ENCODE results near the gene CASP7. TPM values are rescaled to one million over a fixed set of nuclear protein-coding genes. Genes with fewer than 3 reads are reported as not detected.

CASP7 gene
- total RNA-seq, 3 donors from 2014 or later (not counting 1 experiment from before 2014, with no cell fraction given) = 13.4 to 20.0 (median 14.9) TPM

- peaks cover 3% of the 10 kb centered on the region for H3K36me3 ChIP-seq (ENCODE audit: control insufficient read depth, insufficient read depth, low read length)
- H3K4me3 Mint-ChIP-seq = no peak overlapping the region
- H3K9me3 Mint-ChIP-seq = no peaks in the 10 kb centered on the region
- no peaks in the 10 kb centered on the region for H3K27me3 ChIP-seq (ENCODE audit: control insufficient read depth, insufficient read depth, low read length)
- ATAC-seq (no peak), DNase-seq (no peak)
- H3K36me3 Mint-ChIP-seq = no peaks in the 10 kb centered on the region
- peaks cover 23 to 40% of the 10 kb centered on the region in 2 donors for H3K4me1 Mint-ChIP-seq
- H3K27ac Mint-ChIP-seq = no peak overlapping the region
- TF ChIP-seq CTCF (IDR thresholded peaks at IDR 0.05) = no peak
- no peaks in the 10 kb centered on the region for H3K27me3 Mint-ChIP-seq (ENCODE audit: low read depth in 2 of 2)
- no peak overlapping the region for H3K27ac ChIP-seq (ENCODE audit: low read length)
- H3K9me3 ChIP-seq (ENCODE audit: control insufficient read depth, insufficient read depth, low read length) = no peaks in the 10 kb centered on the region
- H3K4me3 ChIP-seq (ENCODE audit: low read length) = no peak overlapping the region
- H3K4me1 ChIP-seq (ENCODE audit: control insufficient read depth, insufficient read depth, low read length) = no peaks in the 10 kb centered on the region
- 92% methylated on average over 7 of the region's 8 CpGs for WGBS (ENCODE audit: insufficient coverage)
- intact Hi-C loops (cut with micrococcal nuclease) = no loop called here
Measured at GRCh38 chr10:113712755-113713639, 33.3 kb downstream of the CASP7 start.

GRCh38 chr10:113713640-113713982 is 33.9 kb downstream of the CASP7 start:
- ATAC-seq (no peak), DNase-seq (no peak)
- no peaks in the 10 kb centered on the region for H3K4me1 ChIP-seq (ENCODE audit: control insufficient read depth, insufficient read depth, low read length)
- H3K36me3 ChIP-seq (ENCODE audit: control insufficient read depth, insufficient read depth, low read length) = peaks cover 3% of the 10 kb centered on the region
- intact Hi-C loops (cut with micrococcal nuclease) = no loop called here
- Mint-ChIP-seq H3K36me3 (no peaks in the 10 kb centered on the region), H3K27me3 (ENCODE audit: low read depth in 2 of 2) (no peaks in the 10 kb centered on the region), H3K4me1 (peaks cover 18 to 35% of the 10 kb centered on the region in 2 donors), H3K27ac (no peak overlapping the region), H3K4me3 (no peak overlapping the region), H3K9me3 (no peaks in the 10 kb centered on the region)
- H3K4me3 ChIP-seq (ENCODE audit: low read length) = no peak overlapping the region
- TF ChIP-seq CTCF (IDR thresholded peaks at IDR 0.05) = no peak
- no peak overlapping the region for H3K27ac ChIP-seq (ENCODE audit: low read length)
- WGBS (ENCODE audit: insufficient coverage) = 60% methylated on average over 1 of the region's 2 CpGs
- no peaks in the 10 kb centered on the region for H3K27me3 ChIP-seq (ENCODE audit: control insufficient read depth, insufficient read depth, low read length)
- H3K9me3 ChIP-seq (ENCODE audit: control insufficient read depth, insufficient read depth, low read length) = no peaks in the 10 kb centered on the region

GRCh38 chr10:113716109-113716910 is 36.6 kb downstream of the CASP7 start:
- Histone ChIP-seq H3K9me3 (ENCODE audit: control insufficient read depth, insufficient read depth, low read length) (no peaks in the 10 kb centered on the region), H3K27me3 (ENCODE audit: control insufficient read depth, insufficient read depth, low read length) (no peaks in the 10 kb centered on the region), H3K36me3 (ENCODE audit: control insufficient read depth, insufficient read depth, low read length) (peaks cover 2% of the 10 kb centered on the region), H3K4me3 (ENCODE audit: low read length) (no peak overlapping the region), H3K4me1 (ENCODE audit: control insufficient read depth, insufficient read depth, low read length) (no peaks in the 10 kb centered on the region), H3K27ac (ENCODE audit: low read length) (no peak overlapping the region)
- 54% methylated on average over 1 of the region's 2 CpGs for WGBS (ENCODE audit: insufficient coverage)
- H3K4me1 Mint-ChIP-seq = peaks cover 0 to 15% of the 10 kb centered on the region in 2 donors
- no peak for ATAC-seq
- peaks cover 13% of the 10 kb centered on the region for H3K36me3 Mint-ChIP-seq
- H3K27me3 Mint-ChIP-seq (ENCODE audit: low read depth in 2 of 2) = no peaks in the 10 kb centered on the region
- intact Hi-C loops (cut with micrococcal nuclease) = no loop called here
- no peak for TF ChIP-seq CTCF (IDR thresholded peaks at IDR 0.05)
- no peak overlapping the region for H3K4me3 Mint-ChIP-seq
- H3K9me3 Mint-ChIP-seq = no peaks in the 10 kb centered on the region
- no peak for DNase-seq
- H3K27ac Mint-ChIP-seq = no peak overlapping the region

Data from natural killer cell (primary cell).